ENCODE measurements around the gene DHRS12.

DHRS12 gene

GRCh38 chr13:51803422-51804294, at the start of gene DHRS12:
DHRS12 (minus strand) TSS chr13:51804163; CDS start chr13:51799659, 4,504 bp downstream.
- peak within 1 kb of the TSS; percentile 64 for H2AFZ ChIP-seq (ENCODE audit: low read depth)
- H3K4me3 ChIP-seq (IDR thresholded peaks at IDR 0.05; ENCODE audit: insufficient read depth, low read depth, low read length): no peak within 1 kb of the TSS
- H4K20me1 ChIP-seq (ENCODE audit: insufficient read depth): no peaks in the 10 kb centered on the region
- peak within 1 kb of the TSS; percentile 88 for H3K27ac ChIP-seq
- peaks cover 30% of the 10 kb centered on the region for H3K4me1 ChIP-seq (ENCODE audit: low read depth, poor library complexity, severe bottlenecking)
- H3K79me2 ChIP-seq (ENCODE audit: insufficient read depth, low read depth): no peaks in the 10 kb centered on the region
- peak within 1 kb of the TSS; percentile 88 for H3K9ac ChIP-seq
- peak within 1 kb of the TSS; percentile 54 for H3K4me2 ChIP-seq
- H3K27me3 ChIP-seq (ENCODE audit: insufficient read depth, low read depth): no peaks in the 10 kb centered on the region
- TF ChIP-seq CTCF (conservative IDR thresholded peaks at IDR 0.05; ENCODE audit: low read depth, low read length): no peak
- no peaks in the 10 kb centered on the region for H3K36me3 ChIP-seq (ENCODE audit: insufficient read depth)

- Histone ChIP-seq H3K9ac (no peak overlapping the region), H2AFZ (ENCODE audit: low read depth) (no peak overlapping the region), H3K27ac (no peak overlapping the region), H3K27me3 (ENCODE audit: insufficient read depth, low read depth) (no peaks in the 10 kb centered on the region), H3K4me2 (no peak overlapping the region), H3K4me3 (IDR thresholded peaks at IDR 0.05; ENCODE audit: insufficient read depth, low read depth, low read length) (no peak overlapping the region), H3K4me1 (ENCODE audit: low read depth, poor library complexity, severe bottlenecking) (no peaks in the 10 kb centered on the region), H3K36me3 (ENCODE audit: insufficient read depth) (no peaks in the 10 kb centered on the region), H3K79me2 (ENCODE audit: insufficient read depth, low read depth) (no peaks in the 10 kb centered on the region), H4K20me1 (ENCODE audit: insufficient read depth) (no peaks in the 10 kb centered on the region)
- peak; percentile 29 for TF ChIP-seq CTCF (conservative IDR thresholded peaks at IDR 0.05; ENCODE audit: low read depth, low read length)
Measured at GRCh38 chr13:51849145-51850101, 45.5 kb upstream of the DHRS12 start.

GRCh38 chr13:51848674-51849073, 44.7 kb upstream of the DHRS12 start:
- Histone ChIP-seq H3K9ac (no peak overlapping the region), H3K4me3 (IDR thresholded peaks at IDR 0.05; ENCODE audit: insufficient read depth, low read depth, low read length) (no peak overlapping the region), H2AFZ (ENCODE audit: low read depth) (no peak overlapping the region), H3K36me3 (ENCODE audit: insufficient read depth) (no peaks in the 10 kb centered on the region), H3K79me2 (ENCODE audit: insufficient read depth, low read depth) (no peaks in the 10 kb centered on the region), H3K27ac (no peak overlapping the region), H3K27me3 (ENCODE audit: insufficient read depth, low read depth) (no peaks in the 10 kb centered on the region), H4K20me1 (ENCODE audit: insufficient read depth) (no peaks in the 10 kb centered on the region), H3K4me2 (no peak overlapping the region), H3K4me1 (ENCODE audit: low read depth, poor library complexity, severe bottlenecking) (no peaks in the 10 kb centered on the region)
- no peak for TF ChIP-seq CTCF (conservative IDR thresholded peaks at IDR 0.05; ENCODE audit: low read depth, low read length)

- no peaks in the 10 kb centered on the region for H3K4me1 ChIP-seq (ENCODE audit: low read depth, poor library complexity, severe bottlenecking)
- H3K4me3 ChIP-seq (IDR thresholded peaks at IDR 0.05; ENCODE audit: insufficient read depth, low read depth, low read length): no peak overlapping the region
- no peak overlapping the region for H3K4me2 ChIP-seq
- no peak for TF ChIP-seq CTCF (conservative IDR thresholded peaks at IDR 0.05; ENCODE audit: low read depth, low read length)
- H3K36me3 ChIP-seq (ENCODE audit: insufficient read depth): no peaks in the 10 kb centered on the region
- H3K27me3 ChIP-seq (ENCODE audit: insufficient read depth, low read depth): no peaks in the 10 kb centered on the region
- H4K20me1 ChIP-seq (ENCODE audit: insufficient read depth): no peaks in the 10 kb centered on the region
- H3K9ac ChIP-seq: no peak overlapping the region
- no peak overlapping the region for H2AFZ ChIP-seq (ENCODE audit: low read depth)
- H3K79me2 ChIP-seq (ENCODE audit: insufficient read depth, low read depth): no peaks in the 10 kb centered on the region
- no peak overlapping the region for H3K27ac ChIP-seq
Measured at GRCh38 chr13:51846756-51847155, 42.8 kb upstream of the DHRS12 start.

Data from KMS-11 (cell line).